CD8-positive, alpha-beta memory T cell (primary cell): ENCODE results near the gene FAM163B. TPM values are rescaled to one million over a fixed set of nuclear protein-coding genes. Genes with fewer than 3 reads are reported as not detected.

Source experiments
- CTCF ChIA-PET: fragments of 350-600 bp; sonication (Branson Sonifier 250); formaldehyde crosslinking; loops from one replicate; lab custom pipeline; 2021; ENCODE audit warnings: antibody characterized with exemption; lab: Charles Lee
- POLR2A ChIA-PET: fragments of 350-600 bp; sonication (Branson Sonifier 250); formaldehyde crosslinking; loops from one replicate; lab custom pipeline; 2021; ENCODE audit warnings: antibody characterized with exemption; lab: Charles Lee
- DNase-seq, 5 donors: peaks; one replicate each; pipeline versions ENCODE4 v3.0.0 to v3.0.0-alpha.2; 2020 to 2022; ENCODE audit warnings: mixed read lengths in 1 of 5
- H3K27ac ChIP-seq: one replicate; pipeline ENCODE4 v1.7.0; 2013; ENCODE audit warnings: low read depth, mild to moderate bottlenecking, low read length, moderate library complexity
- H3K27me3 ChIP-seq: 2 replicates; pipeline ENCODE4 v1.7.0; 2013; ENCODE audit warnings: low read length, mild to moderate bottlenecking; ENCODE audit not compliant: insufficient read depth, poor library complexity, severe bottlenecking
- H3K36me3 ChIP-seq: 2 replicates; pipeline ENCODE4 v1.7.0; 2013; ENCODE audit warnings: mild to moderate bottlenecking, low read length, moderate library complexity; ENCODE audit not compliant: insufficient read depth
- H3K4me1 ChIP-seq: 2 replicates; pipeline ENCODE4 v1.7.0; 2013; ENCODE audit warnings: mild to moderate bottlenecking, low read length, moderate library complexity; ENCODE audit not compliant: insufficient read depth
- H3K4me3 ChIP-seq: 2 replicates; pipeline ENCODE4 v1.7.0; 2013; ENCODE audit warnings: mild to moderate bottlenecking, low read length
- H3K9me3 ChIP-seq: 2 replicates; pipeline ENCODE4 v1.7.0; 2013; ENCODE audit warnings: mild to moderate bottlenecking, low read length
- H3K27ac Mint-ChIP-seq, 8 donors: one replicate each; pipeline ENCODE4 v1.8.0; 2020 to 2021; ENCODE audit warnings: mixed read lengths in 8 of 8, mild to moderate bottlenecking in 6 of 8, inconsistent platforms in 3 of 8, moderate library complexity in 3 of 8
- H3K27me3 Mint-ChIP-seq, 2 donors: one replicate each; pipeline ENCODE4 v1.8.0; 2020 to 2021; ENCODE audit warnings: mixed read lengths in 2 of 2, mild to moderate bottlenecking in 1 of 2, moderate library complexity in 1 of 2
- H3K36me3 Mint-ChIP-seq, 3 donors: one replicate each; pipeline ENCODE4 v1.8.0; 2020 to 2021; ENCODE audit warnings: mixed read lengths in 3 of 3, inconsistent platforms in 1 of 3, mild to moderate bottlenecking in 1 of 3
- H3K4me1 Mint-ChIP-seq, 3 donors: one replicate each; pipeline ENCODE4 v1.8.0; 2020 to 2021; ENCODE audit warnings: mixed read lengths in 3 of 3, inconsistent platforms in 1 of 3, mild to moderate bottlenecking in 1 of 3
- H3K4me3 Mint-ChIP-seq, 7 donors: one replicate each; pipeline ENCODE4 v1.8.0; 2020 to 2021; ENCODE audit warnings: mixed read lengths in 7 of 7, mild to moderate bottlenecking in 6 of 7, moderate library complexity in 4 of 7, inconsistent platforms in 2 of 7
- H3K9me3 Mint-ChIP-seq, 5 donors: one replicate each; pipeline ENCODE4 v1.8.0; 2020 to 2022; ENCODE audit warnings: mixed read lengths in 5 of 5, mild to moderate bottlenecking in 3 of 5, moderate library complexity in 2 of 5, inconsistent platforms in 1 of 5
- polyA plus RNA-seq: library from polyadenylated mRNA; unstranded; fragments of 300-500 nt; fragmentation: Illumina TruSeq; gene quantifications from one replicate; pipeline ENCODE4 v1.2.3, GENCODE V29; 2021
- total RNA-seq, 2 experiments: library from RNA; stranded (reverse); gene quantifications; one replicate each; pipeline ENCODE4 v1.2.3, GENCODE V29; 2021

Gene FAM163B
- total and polyA plus RNA-seq, 3 experiments from 2014 or later, result not detected

GRCh38 chr9:133610845-133611244 is 1.7 kb upstream of the FAM163B start:
- Mint-ChIP-seq H3K36me3 (no peaks in the 10 kb centered on the region), H3K27me3 (peaks cover 30 to 57% of the 10 kb centered on the region in 2 donors), H3K4me3 (no peak overlapping the region), H3K4me1 (peaks cover 0 to 13% (median 0%) of the 10 kb centered on the region in 3 donors), H3K27ac (no peak overlapping the region), H3K9me3 (no peaks in the 10 kb centered on the region)
- DNase-seq, result no peak
- Histone ChIP-seq H3K36me3 (no peaks in the 10 kb centered on the region), H3K4me1 (no peaks in the 10 kb centered on the region), H3K4me3 (no peak overlapping the region), H3K9me3 (no peaks in the 10 kb centered on the region), H3K27me3 (peaks cover 18% of the 10 kb centered on the region), H3K27ac (no peak overlapping the region)
- POLR2A ChIA-PET, result no interaction called here
- CTCF ChIA-PET, result no interaction called here

GRCh38 chr9:133608889-133609288 is 300 bp downstream of the FAM163B start:
- H3K27me3 ChIP-seq, result peaks cover 18% of the 10 kb centered on the region
- Mint-ChIP-seq H3K9me3 (no peaks in the 10 kb centered on the region), H3K27me3 (peaks cover 35 to 61% of the 10 kb centered on the region in 2 donors)

GRCh38 chr9:133608382-133608781 is 807 bp downstream of the FAM163B start:
- Histone ChIP-seq H3K27ac (no peak overlapping the region), H3K4me3 (no peak overlapping the region), H3K36me3 (no peaks in the 10 kb centered on the region), H3K4me1 (peaks cover 5% of the 10 kb centered on the region), H3K9me3 (no peaks in the 10 kb centered on the region), H3K27me3 (peaks cover 18% of the 10 kb centered on the region)
- H3K9me3 Mint-ChIP-seq, result no peaks in the 10 kb centered on the region
- DNase-seq, result no peak
- CTCF ChIA-PET, result interaction anchor here (0.8 kb wide), 1 partner anchor 122 kb away, joined by 3 read pairs; no protein-coding TSS in a partner anchor
- peaks cover 35 to 60% of the 10 kb centered on the region in 2 donors for H3K27me3 Mint-ChIP-seq
- H3K4me3 Mint-ChIP-seq, result no peak overlapping the region
- H3K4me1 Mint-ChIP-seq, result peaks cover 9 to 26% (median 9%) of the 10 kb centered on the region in 3 donors
- POLR2A ChIA-PET, result no interaction called here
- no peak overlapping the region for H3K27ac Mint-ChIP-seq
- H3K36me3 Mint-ChIP-seq, result no peaks in the 10 kb centered on the region

More at GRCh38 chr9:133608889-133609288, 300 bp downstream of the FAM163B start:
- no peak overlapping the region for H3K27ac ChIP-seq
- peaks cover 5% of the 10 kb centered on the region for H3K4me1 ChIP-seq
- ChIA-PET POLR2A (no interaction called here), CTCF (interaction anchor here (0.8 kb wide), 1 partner anchor 122 kb away, joined by 3 read pairs; no protein-coding TSS in a partner anchor)
- H3K4me1 Mint-ChIP-seq, result peaks cover 9 to 26% (median 9%) of the 10 kb centered on the region in 3 donors
- H3K36me3 Mint-ChIP-seq, result no peaks in the 10 kb centered on the region
- DNase-seq, result no peak
- H3K36me3 ChIP-seq, result no peaks in the 10 kb centered on the region
- H3K9me3 ChIP-seq, result no peaks in the 10 kb centered on the region
- H3K27ac Mint-ChIP-seq, result no peak overlapping the region
- no peak overlapping the region for H3K4me3 Mint-ChIP-seq
- no peak overlapping the region for H3K4me3 ChIP-seq

- DNase-seq, result no peak
- no peak overlapping the region for H3K27ac ChIP-seq
- H3K27ac Mint-ChIP-seq, result no peak overlapping the region
- peaks cover 35 to 56% of the 10 kb centered on the region in 2 donors for H3K27me3 Mint-ChIP-seq
- H3K27me3 ChIP-seq, result peaks cover 18% of the 10 kb centered on the region
- H3K4me1 Mint-ChIP-seq, result peaks cover 9 to 26% (median 9%) of the 10 kb centered on the region in 3 donors
- no peaks in the 10 kb centered on the region for H3K9me3 ChIP-seq
- CTCF ChIA-PET, result no interaction called here
- H3K4me3 Mint-ChIP-seq, result no peak overlapping the region
- no peak overlapping the region for H3K4me3 ChIP-seq
- no peaks in the 10 kb centered on the region for H3K9me3 Mint-ChIP-seq
- no peaks in the 10 kb centered on the region for H3K36me3 Mint-ChIP-seq
- H3K4me1 ChIP-seq, result peaks cover 5% of the 10 kb centered on the region
- H3K36me3 ChIP-seq, result no peaks in the 10 kb centered on the region
- POLR2A ChIA-PET, result no interaction called here
Observed at GRCh38 chr9:133607976-133608375, 1.2 kb downstream of the FAM163B start.

GRCh38 chr9:133607381-133607780 is 1.8 kb downstream of the FAM163B start:
- Mint-ChIP-seq H3K9me3 (no peaks in the 10 kb centered on the region), H3K36me3 (no peaks in the 10 kb centered on the region), H3K27ac (no peak overlapping the region), H3K4me3 (no peak overlapping the region), H3K4me1 (peaks cover 9 to 26% (median 9%) of the 10 kb centered on the region in 3 donors), H3K27me3 (peaks cover 35 to 61% of the 10 kb centered on the region in 2 donors)
- Histone ChIP-seq H3K27me3 (peaks cover 18% of the 10 kb centered on the region), H3K4me3 (no peak overlapping the region), H3K27ac (no peak overlapping the region), H3K36me3 (no peaks in the 10 kb centered on the region), H3K9me3 (no peaks in the 10 kb centered on the region), H3K4me1 (peaks cover 5% of the 10 kb centered on the region)
- CTCF ChIA-PET, result no interaction called here
- DNase-seq, result no peak
- POLR2A ChIA-PET, result no interaction called here

GRCh38 chr9:133606708-133607025 is 2.5 kb downstream of the FAM163B start:
- peaks cover 37 to 61% of the 10 kb centered on the region in 2 donors for H3K27me3 Mint-ChIP-seq
- CTCF ChIA-PET, result no interaction called here
- H3K27me3 ChIP-seq, result peaks cover 18% of the 10 kb centered on the region
- H3K27ac Mint-ChIP-seq, result no peak overlapping the region
- no peak overlapping the region for H3K4me3 ChIP-seq
- POLR2A ChIA-PET, result no interaction called here
- peaks cover 5% of the 10 kb centered on the region for H3K4me1 ChIP-seq
- H3K36me3 ChIP-seq, result no peaks in the 10 kb centered on the region
- H3K9me3 ChIP-seq, result no peaks in the 10 kb centered on the region
- H3K36me3 Mint-ChIP-seq, result no peaks in the 10 kb centered on the region
- H3K9me3 Mint-ChIP-seq, result no peaks in the 10 kb centered on the region
- no peak overlapping the region for H3K27ac ChIP-seq
- peaks cover 9 to 26% (median 9%) of the 10 kb centered on the region in 3 donors for H3K4me1 Mint-ChIP-seq
- no peak overlapping the region for H3K4me3 Mint-ChIP-seq
- DNase-seq, result no peak

- Mint-ChIP-seq H3K27ac (no peak overlapping the region), H3K9me3 (no peaks in the 10 kb centered on the region), H3K27me3 (peaks cover 36 to 55% of the 10 kb centered on the region in 2 donors), H3K36me3 (no peaks in the 10 kb centered on the region), H3K4me3 (no peak overlapping the region), H3K4me1 (peaks cover 9 to 26% (median 9%) of the 10 kb centered on the region in 3 donors)
- ChIA-PET CTCF (interaction anchor here (1.7 to 1.8 kb wide), 2 partner anchors 111 to 121 kb away, joined by 7 to 11 read pairs; no protein-coding TSS in a partner anchor), POLR2A (no interaction called here)
- H3K4me1 ChIP-seq, result peaks cover 5% of the 10 kb centered on the region
- no peak overlapping the region for H3K4me3 ChIP-seq
- no peaks in the 10 kb centered on the region for H3K9me3 ChIP-seq
- no peaks in the 10 kb centered on the region for H3K36me3 ChIP-seq
- peaks cover 18% of the 10 kb centered on the region for H3K27me3 ChIP-seq
- H3K27ac ChIP-seq, result no peak overlapping the region
- DNase-seq, result no peak
Observed at GRCh38 chr9:133605856-133606707, 3.1 kb downstream of the FAM163B start.

GRCh38 chr9:133605446-133605845 is 3.7 kb downstream of the FAM163B start:
- Mint-ChIP-seq H3K9me3 (no peaks in the 10 kb centered on the region), H3K4me3 (no peak overlapping the region), H3K27me3 (peaks cover 32 to 49% of the 10 kb centered on the region in 2 donors), H3K36me3 (no peaks in the 10 kb centered on the region), H3K27ac (no peak overlapping the region), H3K4me1 (peaks cover 9 to 26% (median 9%) of the 10 kb centered on the region in 3 donors)
- no peak overlapping the region for H3K4me3 ChIP-seq
- no peak overlapping the region for H3K27ac ChIP-seq
- ChIA-PET POLR2A (no interaction called here), CTCF (interaction anchor here (1.7 to 1.8 kb wide), 2 partner anchors 111 to 121 kb away, joined by 7 to 11 read pairs; no protein-coding TSS in a partner anchor)
- no peak for DNase-seq
- H3K36me3 ChIP-seq, result no peaks in the 10 kb centered on the region
- no peaks in the 10 kb centered on the region for H3K9me3 ChIP-seq
- H3K27me3 ChIP-seq, result peaks cover 18% of the 10 kb centered on the region
- H3K4me1 ChIP-seq, result peaks cover 5% of the 10 kb centered on the region
